ENCODE results near the gene FAM229A. TPM values are rescaled to one million over a fixed set of nuclear protein-coding genes. Genes with fewer than 3 reads are reported as not detected.

FAM229A gene
- total RNA-seq, 1 experiment from 2014 or later: 9.4 TPM

DNA sequence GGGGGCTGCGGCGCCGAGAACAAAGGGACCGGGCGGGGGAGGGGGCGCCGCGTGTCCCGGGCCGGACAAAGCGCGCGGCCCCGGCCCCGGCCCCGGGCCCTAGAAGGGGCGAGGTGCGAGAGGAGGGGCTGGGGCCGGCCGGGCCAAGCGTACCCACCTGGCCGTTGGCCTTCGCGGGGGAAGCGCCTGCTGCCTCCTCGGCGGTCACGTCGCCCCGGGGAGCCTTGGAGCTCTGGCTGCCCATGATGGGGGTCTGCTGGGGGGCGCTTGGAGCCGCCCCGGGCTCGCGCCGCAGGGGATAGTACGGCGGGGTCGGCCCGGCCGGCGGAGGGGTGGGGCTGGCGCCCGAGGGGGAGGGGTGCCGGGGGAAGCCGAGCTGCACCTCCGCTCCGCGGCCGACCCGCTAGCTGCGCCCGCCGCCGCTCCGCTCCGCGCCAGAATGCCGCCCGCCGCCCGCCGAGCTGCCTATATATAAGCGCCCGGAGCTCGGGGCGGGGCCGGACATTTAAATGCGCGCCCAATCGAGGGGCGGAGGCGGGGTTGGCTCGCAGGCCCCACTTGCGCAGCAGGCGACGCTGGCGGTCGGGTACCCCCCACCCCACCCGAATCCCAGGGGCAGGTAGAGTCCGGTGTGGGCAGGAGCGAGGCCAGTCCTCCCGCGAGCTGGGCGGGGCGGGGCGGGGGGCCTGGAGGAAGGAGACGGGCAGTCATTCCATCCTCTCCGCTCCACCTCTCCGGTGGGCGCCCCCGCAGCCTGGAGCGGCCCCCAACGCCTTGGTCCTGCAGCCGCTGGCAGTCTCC lies 26.3 kb downstream of the FAM229A start, which contains the start of gene MARCKSL1 (continued):
- TF ChIP-seq CREB1 (CRISPR knock-in tag; IDR thresholded peaks at IDR 0.05) (no peak), TCF7 (CRISPR knock-in tag; IDR thresholded peaks at IDR 0.05; ENCODE audit: low read depth) (no peak), TEAD1 (CRISPR knock-in tag; IDR thresholded peaks at IDR 0.05) (peak; percentile 74; the same call in 1 of the 2 replicates), EMX1 (CRISPR knock-in tag; IDR thresholded peaks at IDR 0.05) (no peak), MYBL2 (CRISPR knock-in tag; IDR thresholded peaks at IDR 0.05) (peak; percentile 59), KAT7 (CRISPR knock-in tag; IDR thresholded peaks at IDR 0.05; ENCODE audit: borderline replicate concordance) (no peak), ZNF396 (CRISPR knock-in tag; IDR thresholded peaks at IDR 0.05; ENCODE audit: borderline replicate concordance) (no peak), GABPB1 (CRISPR knock-in tag; IDR thresholded peaks at IDR 0.05) (0 out of 2 replicates have a peak, but pooled peaks have one; percentile 36), ERG (CRISPR knock-in tag; IDR thresholded peaks at IDR 0.05) (no peak), RORB (CRISPR knock-in tag; IDR thresholded peaks at IDR 0.05) (no peak), ATF1 (CRISPR knock-in tag; IDR thresholded peaks at IDR 0.05) (no peak), NFATC4 (CRISPR knock-in tag; IDR thresholded peaks at IDR 0.05) (no peak), JAZF1 (CRISPR knock-in tag; IDR thresholded peaks at IDR 0.05) (no peak)
- TF ChIP-seq, protein P1, sequence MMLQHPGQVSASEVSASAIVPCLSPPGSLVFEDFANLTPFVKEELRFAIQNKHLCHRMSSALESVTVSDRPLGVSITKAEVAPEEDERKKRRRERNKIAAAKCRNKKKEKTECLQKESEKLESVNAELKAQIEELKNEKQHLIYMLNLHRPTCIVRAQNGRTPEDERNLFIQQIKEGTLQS (CRISPR knock-in tag; conservative IDR thresholded peaks at IDR 0.05): no peak
- TF ChIP-seq, protein P2, sequence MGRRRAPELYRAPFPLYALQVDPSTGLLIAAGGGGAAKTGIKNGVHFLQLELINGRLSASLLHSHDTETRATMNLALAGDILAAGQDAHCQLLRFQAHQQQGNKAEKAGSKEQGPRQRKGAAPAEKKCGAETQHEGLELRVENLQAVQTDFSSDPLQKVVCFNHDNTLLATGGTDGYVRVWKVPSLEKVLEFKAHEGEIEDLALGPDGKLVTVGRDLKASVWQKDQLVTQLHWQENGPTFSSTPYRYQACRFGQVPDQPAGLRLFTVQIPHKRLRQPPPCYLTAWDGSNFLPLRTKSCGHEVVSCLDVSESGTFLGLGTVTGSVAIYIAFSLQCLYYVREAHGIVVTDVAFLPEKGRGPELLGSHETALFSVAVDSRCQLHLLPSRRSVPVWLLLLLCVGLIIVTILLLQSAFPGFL (CRISPR knock-in tag; IDR thresholded peaks at IDR 0.05; ENCODE audit: borderline replicate concordance): 0 out of 2 replicates have a peak, but pooled peaks have one; percentile 50
- TF ChIP-seq, protein P3, sequence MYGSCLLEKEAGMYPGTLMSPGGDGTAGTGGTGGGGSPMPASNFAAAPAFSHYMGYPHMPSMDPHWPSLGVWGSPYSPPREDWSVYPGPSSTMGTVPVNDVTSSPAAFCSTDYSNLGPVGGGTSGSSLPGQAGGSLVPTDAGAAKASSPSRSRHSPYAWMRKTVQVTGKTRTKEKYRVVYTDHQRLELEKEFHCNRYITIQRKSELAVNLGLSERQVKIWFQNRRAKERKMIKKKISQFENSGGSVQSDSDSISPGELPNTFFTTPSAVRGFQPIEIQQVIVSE (CRISPR knock-in tag; IDR thresholded peaks at IDR 0.05; ENCODE audit: borderline replicate concordance): no peak

DNA sequence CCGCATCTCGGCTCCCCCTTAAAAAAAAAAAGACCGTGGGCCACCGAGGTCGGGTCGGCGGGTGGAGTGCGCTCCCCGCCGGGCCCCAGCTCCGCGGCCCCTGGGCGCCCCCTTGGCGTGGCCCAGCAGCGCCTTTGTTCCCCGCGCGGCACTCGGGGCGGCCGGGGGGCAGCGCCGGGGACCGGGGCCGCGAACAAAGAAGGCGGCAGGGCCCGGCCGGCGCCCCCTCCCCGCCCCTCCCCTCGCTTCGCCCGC lies 26.8 kb downstream of the FAM229A start:
- no peaks in the 10 kb centered on the region for H3K9me3 Mint-ChIP-seq
- CTCF ChIA-PET: interaction anchor here (0.9 to 2.4 kb wide), 5 partner anchors 16 to 184 kb away, joined by 3 to 17 read pairs (median 10); no protein-coding TSS in a partner anchor
- TF ChIP-seq ZNF396 (CRISPR knock-in tag; IDR thresholded peaks at IDR 0.05; ENCODE audit: borderline replicate concordance) (no peak), NFE2L1 (CRISPR knock-in tag; IDR thresholded peaks at IDR 0.05) (no peak), ZNF416 (CRISPR knock-in tag; IDR thresholded peaks at IDR 0.05) (no peak), FOXP4 (CRISPR knock-in tag; IDR thresholded peaks at IDR 0.05) (no peak), ZNF317 (CRISPR knock-in tag; IDR thresholded peaks at IDR 0.05; ENCODE audit: borderline replicate concordance, low read depth) (no peak), KAT7 (CRISPR knock-in tag; IDR thresholded peaks at IDR 0.05; ENCODE audit: borderline replicate concordance) (no peak), AR (CRISPR knock-in tag; IDR thresholded peaks at IDR 0.05) (no peak), MXD4 (CRISPR knock-in tag; IDR thresholded peaks at IDR 0.05; ENCODE audit: borderline replicate concordance) (no peak), GTF2I (CRISPR knock-in tag; conservative IDR thresholded peaks at IDR 0.05) (no peak)
- peaks cover 16% of the 10 kb centered on the region for H3K27me3 Mint-ChIP-seq (ENCODE audit: low read depth)
- POLR2A ChIA-PET: interaction anchor here (0.6 to 2.8 kb wide), 19 partner anchors 10 to 315 kb away, joined by 3 to 18 read pairs (median 5); partner anchors contain the start of genes BSDC1, FAM229A, IQCC and RBBP4
- peak overlapping the region; percentile 95; the same call in 1 of the 2 replicates for H3K4me3 Mint-ChIP-seq
- no peak for ATAC-seq
- no peak for DNase-seq (ENCODE audit: low spot score)
- H3K4me1 Mint-ChIP-seq: peaks cover 44% of the 10 kb centered on the region
- peaks cover 36% of the 10 kb centered on the region for H3K36me3 Mint-ChIP-seq
- no peak overlapping the region for H3K27ac Mint-ChIP-seq
